A549 (cell line): ENCODE data around the gene BAG1. TPM values are rescaled to one million over a fixed set of nuclear protein-coding genes. Genes with fewer than 3 reads are reported as not detected.

Experiments used
- ATAC-seq, 2 experiments: fragments of 200-7000 bp in 1 of 2; fragments of >200 bp in 1 of 2; cut with Nextera tagmentation in 1 of 2; cut with Tn5 transposase in 1 of 2; 3 replicates each; pipeline versions ENCODE4 v1.8.0 to v1.9.1; 2018 to 2020; ENCODE audit warnings: mild to moderate bottlenecking in 1 of 2, moderate library complexity in 1 of 2
- CTCF ChIA-PET: fragments of 300-600 bp; sonication (Branson Sonifier 250); formaldehyde crosslinking; extraction: SDS; loops from one replicate; lab custom pipeline; 2021; ENCODE audit warnings: antibody characterized with exemption, inconsistent platforms; lab: Yijun Ruan, JAX
- POLR2A ChIA-PET: fragments of 350-600 bp; formaldehyde crosslinking; extraction: SDS; loops from one replicate; lab custom pipeline; 2021; ENCODE audit warnings: antibody characterized with exemption, inconsistent platforms; lab: Yijun Ruan, JAX
- DNase-seq, 2 experiments: peaks; one replicate each; pipeline versions ENCODE4 v3.0.0 to v3.0.0-alpha.2; 2011 to 2016; ENCODE audit warnings: low read depth in 1 of 2, low spot score in 1 of 2
- FAIRE-seq: peaks from 2 replicates; lab custom pipeline; 2011; peaks lifted over from hg19 to GRCh38; lab: Jason Lieb, UNC
- H3K27ac ChIP-seq, 2 experiments: fragments of >200 bp; sonication (Bioruptor Twin); formaldehyde crosslinking; 3 replicates each; pipeline ENCODE4 v1.5.1; 2016 to 2017
- H3K4me1 ChIP-seq: fragments of >200 bp; sonication (Bioruptor Twin); formaldehyde crosslinking; 3 replicates; pipeline ENCODE4 v1.6.1; 2016
- H3K4me2 ChIP-seq: fragments of >200 bp; sonication (Bioruptor Twin); formaldehyde crosslinking; 3 replicates; pipeline ENCODE4 v1.6.1; 2016
- H3K4me3 ChIP-seq: fragments of >200 bp; sonication (Bioruptor Twin); formaldehyde crosslinking; 3 replicates; pipeline ENCODE4 v1.5.1; 2016
- H3K9me3 ChIP-seq: fragments of >200 bp; sonication (Bioruptor Twin); formaldehyde crosslinking; 3 replicates; pipeline ENCODE4 v1.6.1; 2016
- ATOH8 ChIP-seq: fragments of 250-450 bp; sonication (Bioruptor Pico); IDR thresholded peaks from 2 replicates; pipeline ENCODE4 v1.5.0; 2020; ENCODE audit warnings: low read depth, mild to moderate bottlenecking, moderate library complexity
- CBX2 ChIP-seq: fragments of 200-600 bp; sonication (generic); IDR thresholded peaks from 2 replicates; pipeline ENCODE4 v1.6.1; 2016; ENCODE audit warnings: low read depth, mild to moderate bottlenecking, borderline replicate concordance
- CEBPB ChIP-seq, 2 experiments: fragments of >200 bp in 1 of 2; sonication (Bioruptor Twin) in 1 of 2; formaldehyde crosslinking in 1 of 2; IDR thresholded peaks; 2 replicates each; pipeline ENCODE4 v1.6.1; 2012 to 2016
- EHMT2 ChIP-seq: fragments of 200-600 bp; sonication (generic); IDR thresholded peaks from 2 replicates; pipeline ENCODE4 v1.6.1; 2016; ENCODE audit warnings: antibody characterized with exemption, low read depth, mild to moderate bottlenecking, moderate library complexity
- HEYL ChIP-seq: fragments of 250-450 bp; sonication (Bioruptor Pico); IDR thresholded peaks from 2 replicates; pipeline ENCODE4 v1.8.0; 2021; ENCODE audit warnings: mild to moderate bottlenecking, moderate library complexity
- HMGXB4 ChIP-seq: fragments of 250-450 bp; sonication (Bioruptor Pico); IDR thresholded peaks from 2 replicates; pipeline ENCODE4 v1.5.0; 2021; ENCODE audit warnings: mild to moderate bottlenecking, moderate library complexity, borderline replicate concordance
- HOXB5 ChIP-seq: fragments of 250-450 bp; sonication (Bioruptor Pico); IDR thresholded peaks from 2 replicates; pipeline ENCODE4 v1.5.0; 2020; ENCODE audit warnings: mild to moderate bottlenecking, moderate library complexity
- NFE2L2 ChIP-seq: fragments of 150-350 bp; conservative IDR thresholded peaks from 2 replicates; pipeline ENCODE4 v1.6.1; 2014; ENCODE audit warnings: low read length
- POLR2A ChIP-seq: IDR thresholded peaks from 2 replicates; pipeline ENCODE4 v1.6.1; 2012; ENCODE audit warnings: mild to moderate bottlenecking, low read length
- RAD21 ChIP-seq, 2 experiments: fragments of >200 bp in 1 of 2; sonication (Bioruptor Twin) in 1 of 2; formaldehyde crosslinking in 1 of 2; IDR thresholded peaks in 1 of 2; conservative IDR thresholded peaks in 1 of 2; 2 replicates in 1 of 2; 3 replicates in 1 of 2; pipeline ENCODE4 v1.6.1; 2012 to 2018; ENCODE audit warnings: inconsistent platforms in 1 of 2
- RNF2 ChIP-seq: fragments of 200-600 bp; sonication (generic); IDR thresholded peaks from 2 replicates; pipeline ENCODE4 v1.6.1; 2016; ENCODE audit warnings: low read depth, mild to moderate bottlenecking, antibody characterized with exemption, moderate library complexity, borderline replicate concordance
- ZSCAN20 ChIP-seq: fragments of 250-450 bp; sonication (Bioruptor Pico); IDR thresholded peaks from 2 replicates; pipeline ENCODE4 v1.8.0; 2022; ENCODE audit warnings: mild to moderate bottlenecking, moderate library complexity
- WGBS: methylation state at CpG from one replicate; pipeline ENCODE4 v1.1.6; 2017; ENCODE audit errors: missing lambda C conversion rate; 5-methylcytosine and 5-hydroxymethylcytosine counted together
- polyA plus RNA-seq, 4 experiments: library from polyadenylated mRNA; depleted of rRNA in 3 of 4; stranded (reverse); fragments of >200 nt; fragmentation: RNase III in 1 of 4; extraction: RNeasy Plus Mini Kit Qiagen cat#74134 plus additional on column Dnase treatment in 1 of 4; gene quantifications; 2 replicates in 3 of 4; 3 replicates in 1 of 4; pipeline ENCODE4 v1.2.3, GENCODE V29; 2011 to 2017
- TF ChIP-seq, protein P1 (sequence below): fragments of 200-600 bp; sonication (generic); IDR thresholded peaks from 2 replicates; pipeline ENCODE4 v1.6.1; 2016; ENCODE audit warnings: antibody characterized with exemption, mild to moderate bottlenecking, moderate library complexity

Gene BAG1
- polyA plus RNA-seq, 2 of the 4 experiments (the other 2 are of a cell fraction), result 73.0 to 86.9 TPM

- no peak overlapping the region for H3K4me3 ChIP-seq
- no peak overlapping the region for H3K27ac ChIP-seq
- 51% methylated on average over 2 of the region's 2 CpGs for WGBS
- POLR2A ChIA-PET, result interaction anchor here (0.6 to 1.5 kb wide), 2 partner anchors 10 to 464 kb away, joined by 3 read pairs; partner anchors contain the start of gene BAG1
- no peaks in the 10 kb centered on the region for H3K9me3 ChIP-seq
- no peak for DNase-seq
- CTCF ChIA-PET, result interaction anchor here (1.0 to 3.4 kb wide), 7 partner anchors 9 to 101 kb away, joined by 3 to 16 read pairs (median 6); no protein-coding TSS in a partner anchor
- H3K4me2 ChIP-seq, result no peak overlapping the region
- no peaks in the 10 kb centered on the region for H3K4me1 ChIP-seq
- TF ChIP-seq, protein P1, sequence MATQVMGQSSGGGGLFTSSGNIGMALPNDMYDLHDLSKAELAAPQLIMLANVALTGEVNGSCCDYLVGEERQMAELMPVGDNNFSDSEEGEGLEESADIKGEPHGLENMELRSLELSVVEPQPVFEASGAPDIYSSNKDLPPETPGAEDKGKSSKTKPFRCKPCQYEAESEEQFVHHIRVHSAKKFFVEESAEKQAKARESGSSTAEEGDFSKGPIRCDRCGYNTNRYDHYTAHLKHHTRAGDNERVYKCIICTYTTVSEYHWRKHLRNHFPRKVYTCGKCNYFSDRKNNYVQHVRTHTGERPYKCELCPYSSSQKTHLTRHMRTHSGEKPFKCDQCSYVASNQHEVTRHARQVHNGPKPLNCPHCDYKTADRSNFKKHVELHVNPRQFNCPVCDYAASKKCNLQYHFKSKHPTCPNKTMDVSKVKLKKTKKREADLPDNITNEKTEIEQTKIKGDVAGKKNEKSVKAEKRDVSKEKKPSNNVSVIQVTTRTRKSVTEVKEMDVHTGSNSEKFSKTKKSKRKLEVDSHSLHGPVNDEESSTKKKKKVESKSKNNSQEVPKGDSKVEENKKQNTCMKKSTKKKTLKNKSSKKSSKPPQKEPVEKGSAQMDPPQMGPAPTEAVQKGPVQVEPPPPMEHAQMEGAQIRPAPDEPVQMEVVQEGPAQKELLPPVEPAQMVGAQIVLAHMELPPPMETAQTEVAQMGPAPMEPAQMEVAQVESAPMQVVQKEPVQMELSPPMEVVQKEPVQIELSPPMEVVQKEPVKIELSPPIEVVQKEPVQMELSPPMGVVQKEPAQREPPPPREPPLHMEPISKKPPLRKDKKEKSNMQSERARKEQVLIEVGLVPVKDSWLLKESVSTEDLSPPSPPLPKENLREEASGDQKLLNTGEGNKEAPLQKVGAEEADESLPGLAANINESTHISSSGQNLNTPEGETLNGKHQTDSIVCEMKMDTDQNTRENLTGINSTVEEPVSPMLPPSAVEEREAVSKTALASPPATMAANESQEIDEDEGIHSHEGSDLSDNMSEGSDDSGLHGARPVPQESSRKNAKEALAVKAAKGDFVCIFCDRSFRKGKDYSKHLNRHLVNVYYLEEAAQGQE, result no peak
- no peak for TF ChIP-seq CBX2
- no peak for ATAC-seq
- FAIRE-seq, result no peak
These were observed 9.4 kb upstream of the BAG1 start for GRCh38 chr9:33273972-33274328.

DNA sequence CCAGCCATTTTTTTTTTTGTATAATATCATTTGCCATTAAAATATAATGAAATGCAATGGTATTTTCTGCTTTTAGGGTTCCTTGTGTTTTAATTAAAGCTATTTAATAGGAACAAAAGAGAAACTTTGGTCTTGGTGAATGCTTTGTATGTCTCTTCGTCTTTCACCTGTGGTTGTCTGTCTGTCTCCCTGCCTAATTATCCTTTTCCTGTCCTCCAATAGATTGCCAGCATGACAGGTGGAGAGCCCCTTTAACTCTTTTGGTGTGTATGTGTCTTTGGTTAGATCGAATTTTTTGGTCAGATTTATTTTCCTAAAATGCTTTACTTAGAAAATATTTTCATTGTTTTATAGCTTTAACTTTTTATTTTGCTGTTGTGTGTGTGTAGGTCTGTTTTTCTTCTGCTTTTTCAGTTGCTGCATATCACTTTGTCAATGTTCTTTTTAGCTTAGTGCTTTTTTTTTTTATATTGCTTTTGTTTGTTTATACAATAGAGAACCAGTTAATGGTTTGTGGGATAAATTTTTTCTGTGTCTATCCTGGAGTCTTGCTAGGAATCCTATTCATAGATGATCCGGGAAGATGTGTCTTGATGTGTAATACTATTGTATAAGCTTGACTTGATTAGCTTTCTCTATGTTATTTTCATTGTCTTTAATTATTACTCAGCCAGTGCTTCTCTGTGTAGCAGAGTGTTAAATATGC is 8.9 kb upstream of the BAG1 start:
- no peaks in the 10 kb centered on the region for H3K4me1 ChIP-seq
- 66% methylated on average over 3 of the region's 3 CpGs for WGBS
- H3K4me3 ChIP-seq, result no peak overlapping the region
- H3K4me2 ChIP-seq, result no peak overlapping the region
- ChIA-PET POLR2A (interaction anchor here (1.5 kb wide), 1 partner anchor 9 kb away, joined by 3 read pairs; the partner anchor contains the start of gene BAG1), CTCF (interaction anchor here (0.6 to 3.4 kb wide), 8 partner anchors 10 to 174 kb away, joined by 3 to 16 read pairs (median 6); no protein-coding TSS in a partner anchor)
- DNase-seq (no peak), ATAC-seq (no peak), FAIRE-seq (no peak)
- no peak overlapping the region for H3K27ac ChIP-seq
- TF ChIP-seq CEBPB (IDR thresholded peaks at IDR 0.05) (no peak), HEYL (CRISPR knock-in tag) (no peak), ATOH8 (CRISPR knock-in tag) (no peak), EHMT2 (no peak), HMGXB4 (CRISPR knock-in tag) (no peak), RAD21 (conservative IDR thresholded peaks at IDR 0.05 in 1 of 2, IDR thresholded peaks at IDR 0.05 in 1 of 2) (no peak)
- H3K9me3 ChIP-seq, result no peaks in the 10 kb centered on the region

DNA sequence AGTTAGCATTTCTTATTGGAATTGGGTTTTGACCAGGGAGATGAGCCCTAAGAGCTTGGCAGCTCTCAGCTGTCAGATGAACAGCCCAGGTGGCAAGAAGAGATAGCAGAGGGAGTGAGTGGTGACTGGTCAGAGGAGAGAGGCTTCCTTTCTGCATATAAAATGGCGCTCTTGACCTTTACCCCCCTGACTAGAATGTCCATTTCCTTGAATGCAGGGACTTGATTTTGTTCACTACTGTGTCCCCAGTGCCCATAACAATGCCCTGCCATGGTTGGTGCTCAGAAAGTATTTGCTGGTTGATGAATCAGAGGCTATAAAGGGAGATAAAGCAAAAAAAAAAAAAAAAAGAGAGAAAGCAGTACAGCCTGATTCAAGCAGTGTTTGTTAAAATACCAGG is 7.6 kb upstream of the BAG1 start:
- Histone ChIP-seq H3K9me3 (no peaks in the 10 kb centered on the region), H3K4me2 (no peak overlapping the region), H3K27ac (no peak overlapping the region), H3K4me1 (no peaks in the 10 kb centered on the region), H3K4me3 (no peak overlapping the region)
- DNase-seq (no peak), FAIRE-seq (no peak), ATAC-seq (no peak)
- TF ChIP-seq POLR2A (no peak), HMGXB4 (CRISPR knock-in tag) (no peak), RNF2 (no peak), RAD21 (conservative IDR thresholded peaks at IDR 0.05 in 1 of 2, IDR thresholded peaks at IDR 0.05 in 1 of 2) (no peak), NFE2L2 (no peak), HOXB5 (CRISPR knock-in tag) (no peak), ZSCAN20 (CRISPR knock-in tag) (no peak)
- POLR2A ChIA-PET, result interaction anchor here (0.7 kb wide), 1 partner anchor 38 kb away, joined by 4 read pairs; no protein-coding TSS in a partner anchor
- WGBS, result 93% methylated on average over 1 of the region's 1 CpG
- CTCF ChIA-PET, result interaction anchor here (0.7 to 3.4 kb wide), 3 partner anchors 8 to 15 kb away, joined by 3 to 16 read pairs (median 5); no protein-coding TSS in a partner anchor
